ENCODE results near the gene NENF. TPM values are rescaled to one million over a fixed set of nuclear protein-coding genes. Genes with fewer than 3 reads are reported as not detected.

Gene NENF
- total RNA-seq, 3 donors from 2014 or later (not counting 1 experiment from before 2014, with no cell fraction given): 7.2 to 14.0 (median 12.2) TPM

- DNase-seq: no peak
- H3K9me3 Mint-ChIP-seq: no peaks in the 10 kb centered on the region
- no peaks in the 10 kb centered on the region for H3K27me3 ChIP-seq (ENCODE audit: control insufficient read depth, insufficient read depth, low read length)
- H3K36me3 Mint-ChIP-seq: no peaks in the 10 kb centered on the region
- intact Hi-C loops (cut with micrococcal nuclease): no loop called here
- no peak overlapping the region for H3K4me3 ChIP-seq (ENCODE audit: low read length)
- no peaks in the 10 kb centered on the region for H3K36me3 ChIP-seq (ENCODE audit: control insufficient read depth, insufficient read depth, low read length)
- no peaks in the 10 kb centered on the region for H3K9me3 ChIP-seq (ENCODE audit: control insufficient read depth, insufficient read depth, low read length)
- TF ChIP-seq CTCF (IDR thresholded peaks at IDR 0.05): no peak
- H3K4me1 Mint-ChIP-seq: no peaks in the 10 kb centered on the region
- no peaks in the 10 kb centered on the region for H3K27me3 Mint-ChIP-seq (ENCODE audit: low read depth in 2 of 2)
- WGBS (ENCODE audit: insufficient coverage): 96% methylated on average over 6 of the region's 6 CpGs
- H3K27ac Mint-ChIP-seq: no peak overlapping the region
- peaks cover 3% of the 10 kb centered on the region for H3K4me1 ChIP-seq (ENCODE audit: control insufficient read depth, insufficient read depth, low read length)
- no peak overlapping the region for H3K4me3 Mint-ChIP-seq
- H3K27ac ChIP-seq (ENCODE audit: low read length): no peak overlapping the region
- no peak for ATAC-seq
Measured at GRCh38 chr1:212451416-212452322, 18.9 kb downstream of the NENF start.

- DNase-seq: no peak
- intact Hi-C loops (cut with micrococcal nuclease): no loop called here
- no peak for ATAC-seq
- Histone ChIP-seq H3K27me3 (ENCODE audit: control insufficient read depth, insufficient read depth, low read length) (no peaks in the 10 kb centered on the region), H3K4me1 (ENCODE audit: control insufficient read depth, insufficient read depth, low read length) (peaks cover 3% of the 10 kb centered on the region), H3K27ac (ENCODE audit: low read length) (no peak overlapping the region), H3K9me3 (ENCODE audit: control insufficient read depth, insufficient read depth, low read length) (no peaks in the 10 kb centered on the region), H3K4me3 (ENCODE audit: low read length) (no peak overlapping the region), H3K36me3 (ENCODE audit: control insufficient read depth, insufficient read depth, low read length) (no peaks in the 10 kb centered on the region)
- H3K36me3 Mint-ChIP-seq: no peaks in the 10 kb centered on the region
- peaks cover 0 to under 1% of the 10 kb centered on the region in 2 donors for H3K4me1 Mint-ChIP-seq
- no peaks in the 10 kb centered on the region for H3K9me3 Mint-ChIP-seq
- TF ChIP-seq CTCF (IDR thresholded peaks at IDR 0.05): no peak
- H3K27me3 Mint-ChIP-seq (ENCODE audit: low read depth in 2 of 2): no peaks in the 10 kb centered on the region
- no peak overlapping the region for H3K4me3 Mint-ChIP-seq
- no peak overlapping the region for H3K27ac Mint-ChIP-seq
- 44% methylated on average over 14 of the region's 15 CpGs for WGBS (ENCODE audit: insufficient coverage)
Measured at GRCh38 chr1:212452323-212453155, 19.8 kb downstream of the NENF start.

- DNase-seq: no peak
- no peaks in the 10 kb centered on the region for H3K36me3 ChIP-seq (ENCODE audit: control insufficient read depth, insufficient read depth, low read length)
- TF ChIP-seq CTCF (IDR thresholded peaks at IDR 0.05): no peak
- no peak overlapping the region for H3K4me3 Mint-ChIP-seq
- H3K27me3 ChIP-seq (ENCODE audit: control insufficient read depth, insufficient read depth, low read length): no peaks in the 10 kb centered on the region
- H3K27ac ChIP-seq (ENCODE audit: low read length): no peak overlapping the region
- H3K9me3 ChIP-seq (ENCODE audit: control insufficient read depth, insufficient read depth, low read length): no peaks in the 10 kb centered on the region
- peaks cover 0 to 8% of the 10 kb centered on the region in 2 donors for H3K4me1 Mint-ChIP-seq
- H3K27me3 Mint-ChIP-seq (ENCODE audit: low read depth in 2 of 2): no peaks in the 10 kb centered on the region
- no peak for ATAC-seq
- no peaks in the 10 kb centered on the region for H3K36me3 Mint-ChIP-seq
- 89% methylated on average over 12 of the region's 12 CpGs for WGBS (ENCODE audit: insufficient coverage)
- no peak overlapping the region for H3K4me3 ChIP-seq (ENCODE audit: low read length)
- H3K4me1 ChIP-seq (ENCODE audit: control insufficient read depth, insufficient read depth, low read length): peaks cover 3% of the 10 kb centered on the region
- H3K9me3 Mint-ChIP-seq: no peaks in the 10 kb centered on the region
- intact Hi-C loops (cut with micrococcal nuclease): no loop called here
- no peak overlapping the region for H3K27ac Mint-ChIP-seq
Measured at GRCh38 chr1:212453156-212453857, 20.6 kb downstream of the NENF start.

Data from natural killer cell (primary cell).